Immature natural killer cell (primary cell): ENCODE data around the gene MRPL54. TPM values are rescaled to one million over a fixed set of nuclear protein-coding genes. Genes with fewer than 3 reads are reported as not detected.
A peak's percentile ranks its signal among the peaks of the same experiment; 100 is the strongest.

Experiments
- DNase-seq, 3 donors: peaks; one replicate each; pipeline ENCODE4 v3.0.0; 2022; ENCODE audit warnings: mixed read lengths in 1 of 3
- H3K27ac Mint-ChIP-seq, 6 donors: one replicate each; pipeline ENCODE4 v1.8.0; 2020; ENCODE audit warnings: mixed read lengths in 6 of 6, mild to moderate bottlenecking in 5 of 6, inconsistent platforms in 4 of 6, moderate library complexity in 3 of 6
- H3K27me3 Mint-ChIP-seq, 3 donors: one replicate each; pipeline ENCODE4 v1.8.0; 2020 to 2021; ENCODE audit warnings: low read depth in 3 of 3, mild to moderate bottlenecking in 3 of 3, mixed read lengths in 3 of 3, moderate library complexity in 3 of 3, inconsistent platforms in 1 of 3
- H3K36me3 Mint-ChIP-seq, 3 donors: one replicate each; pipeline ENCODE4 v1.8.0; 2020; ENCODE audit warnings: mixed read lengths in 3 of 3, inconsistent platforms in 2 of 3, mild to moderate bottlenecking in 2 of 3
- H3K4me1 Mint-ChIP-seq, 2 donors: one replicate each; pipeline ENCODE4 v1.8.0; 2020; ENCODE audit warnings: inconsistent platforms in 2 of 2, mild to moderate bottlenecking in 2 of 2, mixed read lengths in 2 of 2, moderate library complexity in 1 of 2
- H3K4me3 Mint-ChIP-seq, 5 donors: one replicate each; pipeline ENCODE4 v1.8.0; 2020; ENCODE audit warnings: mild to moderate bottlenecking in 5 of 5, mixed read lengths in 5 of 5, inconsistent platforms in 3 of 5, moderate library complexity in 3 of 5
- H3K9me3 Mint-ChIP-seq, 6 donors: one replicate each; pipeline ENCODE4 v1.8.0; 2020; ENCODE audit warnings: mild to moderate bottlenecking in 6 of 6, mixed read lengths in 6 of 6, inconsistent platforms in 4 of 6, moderate library complexity in 3 of 6
- polyA plus RNA-seq, 3 donors: library from polyadenylated mRNA; unstranded; fragments of 300-500 nt; fragmentation: Illumina TruSeq; gene quantifications; one replicate each; pipeline ENCODE4 v1.2.3, GENCODE V29; 2021

Gene MRPL54
- 100 to 1,000 TPM; 116 to 167 (median 122) TPM for polyA plus RNA-seq

DNA sequence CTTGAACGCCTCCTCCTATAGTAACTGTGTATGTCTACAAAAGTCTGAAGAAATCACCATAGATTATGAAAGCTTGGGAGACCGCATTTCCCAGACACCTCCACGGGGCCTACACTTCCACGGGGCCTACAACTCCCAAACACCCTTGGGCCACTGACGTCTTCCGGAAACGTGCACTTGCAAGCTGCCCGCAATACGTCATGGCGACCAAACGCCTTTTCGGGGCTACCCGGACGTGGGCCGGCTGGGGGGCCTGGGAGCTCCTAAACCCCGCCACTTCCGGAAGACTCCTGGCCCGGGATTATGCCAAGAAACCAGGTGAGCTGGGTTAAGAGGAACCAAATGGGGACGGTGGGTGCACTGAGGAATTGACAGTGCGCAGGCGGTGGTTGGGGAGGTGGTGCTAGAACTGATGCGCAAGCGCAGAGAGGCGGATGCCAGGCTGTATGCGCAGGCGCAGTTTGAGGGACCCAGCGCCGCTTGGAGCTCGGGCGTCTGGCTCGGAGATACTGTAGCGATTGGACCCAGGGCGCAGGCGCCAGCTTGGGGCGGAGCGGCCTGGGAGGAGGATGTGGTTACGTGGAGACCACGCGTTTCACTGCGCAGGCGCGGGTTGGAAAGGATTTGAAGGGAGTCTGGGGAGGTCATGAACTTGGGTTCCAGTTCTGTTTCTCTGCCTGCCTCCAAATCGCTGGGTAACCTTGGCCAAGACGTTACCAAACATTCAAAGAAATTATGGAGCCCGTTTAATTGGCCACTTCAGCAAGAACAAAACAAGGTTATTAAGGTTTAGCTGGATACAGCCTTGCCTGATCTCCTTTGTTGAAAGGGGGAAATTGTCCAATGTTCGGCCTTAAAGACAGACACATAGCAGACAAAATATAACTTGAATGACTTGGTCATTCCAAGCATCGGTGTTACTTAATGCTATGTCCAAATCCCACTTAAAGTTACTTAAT is at the start of gene MRPL54:
Gene MRPL54 (plus strand): TSS at position 182 of the 959 bp plus-strand sequence. CDS start 19 bp downstream, at position 201.
- H3K36me3 Mint-ChIP-seq: peaks cover 0 to 4% (median 0%) of the 10 kb centered on the region in 3 donors
- peak within 1 kb of the TSS; percentile 97 to 99 (median 98) for H3K4me3 Mint-ChIP-seq
- H3K27ac Mint-ChIP-seq: peak within 1 kb of the TSS; percentile 100
- DNase-seq: peak; percentile 100
- peaks cover 29 to 45% of the 10 kb centered on the region in 2 donors for H3K4me1 Mint-ChIP-seq
- H3K27me3 Mint-ChIP-seq: peaks cover 12 to 20% (median 19%) of the 10 kb centered on the region in 3 donors
- H3K9me3 Mint-ChIP-seq: peaks cover 0 to 3% (median 0%) of the 10 kb centered on the region in 6 donors

GRCh38 chr19:3716147-3716668 is 46.3 kb upstream of the MRPL54 start:
- Mint-ChIP-seq H3K27me3 (peaks cover 5 to 14% (median 8%) of the 10 kb centered on the region in 3 donors), H3K36me3 (no peaks in the 10 kb centered on the region), H3K9me3 (no peaks in the 10 kb centered on the region), H3K27ac (no peak overlapping the region), H3K4me3 (no peak overlapping the region), H3K4me1 (peaks cover 0 to 7% of the 10 kb centered on the region in 2 donors)
- DNase-seq: no peak

GRCh38 chr19:3719868-3720267 is 42.6 kb upstream of the MRPL54 start:
- H3K4me1 Mint-ChIP-seq: peaks cover 5 to 14% of the 10 kb centered on the region in 2 donors
- no peaks in the 10 kb centered on the region for H3K36me3 Mint-ChIP-seq
- peaks cover 5 to 15% (median 11%) of the 10 kb centered on the region in 3 donors for H3K27me3 Mint-ChIP-seq
- H3K9me3 Mint-ChIP-seq: no peaks in the 10 kb centered on the region
- no peak overlapping the region for H3K27ac Mint-ChIP-seq
- H3K4me3 Mint-ChIP-seq: no peak overlapping the region
- DNase-seq: no peak

DNA sequence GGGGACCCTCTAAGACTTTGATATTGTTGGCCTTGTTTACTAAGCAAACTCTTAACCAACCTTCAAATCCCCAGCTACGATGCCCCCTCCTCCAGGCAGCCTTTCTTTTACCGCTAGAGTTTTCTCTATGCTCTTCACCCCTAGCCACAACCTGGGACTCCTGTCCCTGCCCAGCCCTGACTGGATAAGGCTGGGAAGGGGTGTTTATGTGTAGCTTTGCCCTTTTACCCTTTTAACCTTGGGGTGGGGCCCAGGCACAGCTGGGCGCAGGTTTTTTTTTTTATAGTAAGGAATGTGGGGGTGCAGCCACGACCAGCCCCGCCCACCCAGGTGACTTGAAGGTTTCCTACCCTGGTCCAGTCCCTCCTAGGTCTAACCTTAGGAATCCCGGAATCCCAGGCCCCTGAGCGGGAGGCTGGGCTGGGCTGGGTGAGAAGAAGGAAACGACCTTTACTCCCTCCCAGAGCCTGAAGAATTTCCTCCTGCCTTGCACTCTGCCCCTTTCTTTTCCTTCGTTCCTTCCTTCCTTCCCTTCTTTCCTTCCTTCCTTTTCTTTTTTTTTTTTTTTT is 42.0 kb upstream of the MRPL54 start:
- no peaks in the 10 kb centered on the region for H3K36me3 Mint-ChIP-seq
- no peaks in the 10 kb centered on the region for H3K9me3 Mint-ChIP-seq
- no peak for DNase-seq
- H3K27me3 Mint-ChIP-seq: peaks cover 5 to 15% (median 11%) of the 10 kb centered on the region in 3 donors
- H3K4me1 Mint-ChIP-seq: peaks cover 5 to 14% of the 10 kb centered on the region in 2 donors
- H3K4me3 Mint-ChIP-seq: peak overlapping the region in 1 of 5 donors; percentile 68
- H3K27ac Mint-ChIP-seq: no peak overlapping the region

- Mint-ChIP-seq H3K27ac (no peak overlapping the region), H3K27me3 (peaks cover 5 to 15% (median 11%) of the 10 kb centered on the region in 3 donors), H3K36me3 (no peaks in the 10 kb centered on the region), H3K4me1 (peaks cover 5 to 14% of the 10 kb centered on the region in 2 donors), H3K4me3 (peak overlapping the region in 4 of 5 donors; percentile 53 to 68 (median 56)), H3K9me3 (no peaks in the 10 kb centered on the region)
- peak; percentile 76 to 79 (median 77) for DNase-seq
These were observed 41.2 kb upstream of the MRPL54 start for GRCh38 chr19:3721131-3721886.

- Mint-ChIP-seq H3K27ac (peak overlapping the region in 1 of 6 donors; percentile 28), H3K4me1 (peaks cover 5 to 14% of the 10 kb centered on the region in 2 donors), H3K27me3 (peaks cover 5 to 15% (median 11%) of the 10 kb centered on the region in 3 donors), H3K36me3 (no peaks in the 10 kb centered on the region), H3K9me3 (no peaks in the 10 kb centered on the region), H3K4me3 (peak overlapping the region in 4 of 5 donors; percentile 21 to 42 (median 36))
- DNase-seq: no peak
These were observed 40.5 kb upstream of the MRPL54 start for GRCh38 chr19:3721887-3722442.

- H3K4me3 Mint-ChIP-seq: peak overlapping the region in 3 of 5 donors; percentile 21 to 42 (median 42)
- DNase-seq: no peak
- peaks cover 5 to 14% of the 10 kb centered on the region in 2 donors for H3K4me1 Mint-ChIP-seq
- H3K27ac Mint-ChIP-seq: peak overlapping the region in 1 of 6 donors; percentile 28
- no peaks in the 10 kb centered on the region for H3K9me3 Mint-ChIP-seq
- H3K36me3 Mint-ChIP-seq: no peaks in the 10 kb centered on the region
- H3K27me3 Mint-ChIP-seq: peaks cover 5 to 15% (median 11%) of the 10 kb centered on the region in 3 donors
These were observed 39.9 kb upstream of the MRPL54 start for GRCh38 chr19:3722443-3723109.

DNA sequence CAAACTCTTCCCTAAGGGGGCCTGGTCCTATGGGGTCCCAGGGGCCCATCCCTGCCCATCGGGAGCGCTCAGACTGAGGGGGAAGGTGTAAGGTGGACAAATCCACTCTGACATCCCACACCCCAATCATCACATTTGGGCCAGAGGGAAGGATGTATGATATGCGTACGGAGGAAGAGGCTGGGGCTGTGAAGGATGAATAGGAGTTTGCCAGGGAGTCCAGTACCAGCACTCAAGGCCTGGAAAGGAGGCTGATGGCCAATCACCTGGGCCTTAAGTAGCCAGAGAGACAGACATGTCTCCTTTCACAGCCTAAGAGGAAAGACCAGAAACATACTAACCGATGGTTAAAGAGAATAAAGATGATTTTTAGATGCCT is 39.4 kb upstream of the MRPL54 start:
- Mint-ChIP-seq H3K4me1 (peaks cover 5 to 14% of the 10 kb centered on the region in 2 donors), H3K36me3 (no peaks in the 10 kb centered on the region), H3K27me3 (peaks cover 5 to 15% (median 11%) of the 10 kb centered on the region in 3 donors), H3K27ac (no peak overlapping the region), H3K4me3 (peak overlapping the region in 2 of 5 donors; percentile 1 to 3), H3K9me3 (no peaks in the 10 kb centered on the region)
- no peak for DNase-seq

DNA sequence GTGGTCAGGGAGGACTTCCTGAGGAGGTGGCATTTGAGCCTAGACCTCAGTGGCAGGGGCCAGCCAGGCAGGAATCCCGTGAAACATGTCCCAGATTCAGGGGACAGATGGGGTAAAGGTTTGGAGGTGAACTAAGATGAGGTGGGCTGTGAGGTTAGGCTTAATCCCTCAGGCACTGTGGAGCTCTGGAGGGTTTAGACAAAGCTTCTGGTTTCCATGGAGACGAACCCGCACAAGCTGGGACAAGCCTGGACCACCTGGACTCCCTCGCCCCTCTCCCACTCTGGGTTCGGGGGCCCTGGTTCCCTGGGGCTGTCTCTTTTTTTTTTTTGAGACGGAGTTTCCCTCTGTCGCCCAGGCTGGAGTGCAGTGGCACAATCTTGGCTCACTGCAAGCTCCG is 38.6 kb upstream of the MRPL54 start:
- Mint-ChIP-seq H3K9me3 (no peaks in the 10 kb centered on the region), H3K27ac (no peak overlapping the region), H3K4me3 (no peak overlapping the region), H3K36me3 (no peaks in the 10 kb centered on the region), H3K27me3 (peaks cover 5 to 15% (median 11%) of the 10 kb centered on the region in 3 donors), H3K4me1 (peaks cover 5 to 14% of the 10 kb centered on the region in 2 donors)
- DNase-seq: no peak

- no peak for DNase-seq
- Mint-ChIP-seq H3K27ac (no peak overlapping the region), H3K36me3 (no peaks in the 10 kb centered on the region), H3K4me1 (peaks cover 5 to 10% of the 10 kb centered on the region in 2 donors), H3K4me3 (no peak overlapping the region), H3K27me3 (peaks cover 2 to 11% (median 11%) of the 10 kb centered on the region in 3 donors), H3K9me3 (no peaks in the 10 kb centered on the region)
These were observed 37.4 kb upstream of the MRPL54 start for GRCh38 chr19:3725121-3725520.

GRCh38 chr19:3725640-3726310 is 36.7 kb upstream of the MRPL54 start:
- Mint-ChIP-seq H3K4me3 (no peak overlapping the region), H3K36me3 (no peaks in the 10 kb centered on the region), H3K27me3 (peaks cover 2 to 11% (median 7%) of the 10 kb centered on the region in 3 donors), H3K4me1 (peaks cover 5 to 10% of the 10 kb centered on the region in 2 donors), H3K27ac (no peak overlapping the region), H3K9me3 (no peaks in the 10 kb centered on the region)
- no peak for DNase-seq

- Mint-ChIP-seq H3K4me1 (no peaks in the 10 kb centered on the region), H3K27ac (no peak overlapping the region), H3K4me3 (no peak overlapping the region), H3K9me3 (no peaks in the 10 kb centered on the region), H3K36me3 (no peaks in the 10 kb centered on the region), H3K27me3 (peaks cover 0 to 2% (median 0%) of the 10 kb centered on the region in 3 donors)
- no peak for DNase-seq
These were observed 32.0 kb upstream of the MRPL54 start for GRCh38 chr19:3730457-3730958.
